GM12874 (cell line): ENCODE data around the gene MICAL3.

ENCODE experiments used
- CTCF ChIP-seq: IDR thresholded peaks from 2 replicates; pipeline ENCODE4 v1.5.1; 2011; ENCODE audit warnings: low read depth, mild to moderate bottlenecking, control low read depth, low read length, moderate library complexity; ENCODE audit not compliant: insufficient read depth

Gene MICAL3

GRCh38 chr22:17921871-17922821 is 102.2 kb downstream of the MICAL3 start:
- no peak for TF ChIP-seq CTCF

- no peak for TF ChIP-seq CTCF
Observed at GRCh38 chr22:17920992-17921650, 103.2 kb downstream of the MICAL3 start.

- TF ChIP-seq CTCF: 0 out of 2 replicates have a peak, but pooled peaks have one; percentile 5
Observed at GRCh38 chr22:17920145-17920605, 104.2 kb downstream of the MICAL3 start.

GRCh38 chr22:17919276-17920144 is 104.9 kb downstream of the MICAL3 start:
- TF ChIP-seq CTCF: no peak

GRCh38 chr22:17918840-17919239 is 105.5 kb downstream of the MICAL3 start:
- TF ChIP-seq CTCF: no peak

GRCh38 chr22:17917490-17917983 is 106.8 kb downstream of the MICAL3 start:
- TF ChIP-seq CTCF: no peak
